ENCODE data around the gene GGA3. TPM values are rescaled to one million over a fixed set of nuclear protein-coding genes. Genes with fewer than 3 reads are reported as not detected.

The GGA3 gene
- total and polyA plus RNA-seq, 8 donors = 9.5 to 94.5 (median 27.2) TPM

- TF ChIP-seq EP300 (IDR thresholded peaks at IDR 0.05) (no peak), CTCF (IDR thresholded peaks at IDR 0.05) (peak in 1 of 7 experiments; percentile 8)
- Histone ChIP-seq H3K36me3 (peaks cover 0 to 18% (median 15%) of the 10 kb centered on the region in 4 donors), H3K27me3 (no peaks in the 10 kb centered on the region), H3K27ac (peak overlapping the region; percentile 87 to 97 (median 95)), H3K4me1 (peaks cover 4 to 27% (median 17%) of the 10 kb centered on the region in 4 donors), H3K9me3 (no peaks in the 10 kb centered on the region), H3K4me3 (peak overlapping the region; percentile 61 to 82 (median 73))
- 2 to 14% (median 6%) methylated on average over 26 of the region's 26 CpGs for WGBS, 5 donors
- peak; percentile 67 to 84 for DNase-seq
- intact Hi-C loops (cut with DNase I; ENCODE audit: low total_unique reads) = no loop called here
Observed at GRCh38 chr17:75289832-75290337, 28.5 kb upstream of the GGA3 start.

- TF ChIP-seq EP300 (IDR thresholded peaks at IDR 0.05) (no peak), POLR2A (IDR thresholded peaks at IDR 0.05) (peak in 2 of 4 donors; percentile 84 to 91), POLR2AphosphoS5 (IDR thresholded peaks at IDR 0.05) (peak; percentile 69 to 96 (median 96))
- DNase-seq = peak; percentile 99 to 100
- Histone ChIP-seq H3K9me3 (no peaks in the 10 kb centered on the region), H3K36me3 (peaks cover 0 to 22% (median 17%) of the 10 kb centered on the region in 4 donors), H3K27me3 (no peaks in the 10 kb centered on the region), H3K4me3 (peak within 1 kb of the TSS; percentile 61 to 82 (median 73)), H3K27ac (peak within 1 kb of the TSS; percentile 87 to 97 (median 95)), H3K4me1 (peaks cover 4 to 27% (median 17%) of the 10 kb centered on the region in 4 donors)
- intact Hi-C loops (cut with DNase I; ENCODE audit: low total_unique reads) = no loop called here
- WGBS, 5 donors = 0 to 1% (median 0%) methylated on average over 35 to 65 of the region's 65 CpGs
Observed at GRCh38 chr17:75289115-75289831, 27.9 kb upstream of the GGA3 start, which contains the start of gene SLC25A19. Gene SLC25A19 (minus strand): TSS chr17:75289433. CDS start chr17:75286764, 2,669 bp downstream.

- H3K27me3 ChIP-seq = no peaks in the 10 kb centered on the region
- H3K36me3 ChIP-seq = peaks cover 0 to 27% (median 17%) of the 10 kb centered on the region in 4 donors
- intact Hi-C loops (cut with DNase I; ENCODE audit: low total_unique reads) = no loop called here
- no peaks in the 10 kb centered on the region for H3K9me3 ChIP-seq
- no peak for TF ChIP-seq CTCF (IDR thresholded peaks at IDR 0.05)
- TF ChIP-seq POLR2AphosphoS5 (IDR thresholded peaks at IDR 0.05) = no peak
- no peak for TF ChIP-seq POLR2A (IDR thresholded peaks at IDR 0.05)
- TF ChIP-seq EP300 (IDR thresholded peaks at IDR 0.05) = no peak
- H3K4me3 ChIP-seq = peak overlapping the region; percentile 61 to 82 (median 73)
- peaks cover 4 to 27% (median 17%) of the 10 kb centered on the region in 4 donors for H3K4me1 ChIP-seq
- peak overlapping the region; percentile 83 to 97 (median 95) for H3K27ac ChIP-seq
- peak in 1 of 2 donors; percentile 46 for DNase-seq
- WGBS, 5 donors = 0 to 1% (median 1%) methylated on average over 12 to 14 of the region's 14 CpGs
Observed at GRCh38 chr17:75288770-75289114, 27.3 kb upstream of the GGA3 start.

GRCh38 chr17:75288359-75288758 is 27.0 kb upstream of the GGA3 start:
- Histone ChIP-seq H3K4me3 (peak overlapping the region; percentile 61 to 82 (median 73)), H3K27me3 (no peaks in the 10 kb centered on the region), H3K36me3 (peaks cover 0 to 31% (median 19%) of the 10 kb centered on the region in 4 donors), H3K27ac (peak overlapping the region in 4 of 5 donors; percentile 87 to 97 (median 96)), H3K4me1 (peaks cover 4 to 27% (median 17%) of the 10 kb centered on the region in 4 donors), H3K9me3 (no peaks in the 10 kb centered on the region)
- 9 to 26% (median 15%) methylated on average over 2 of the region's 2 CpGs for WGBS, 5 donors
- intact Hi-C loops (cut with DNase I; ENCODE audit: low total_unique reads) = no loop called here
- TF ChIP-seq CTCF (IDR thresholded peaks at IDR 0.05) (no peak), POLR2AphosphoS5 (IDR thresholded peaks at IDR 0.05) (no peak), EP300 (IDR thresholded peaks at IDR 0.05) (no peak), POLR2A (IDR thresholded peaks at IDR 0.05) (no peak)
- DNase-seq = no peak

Measured in stomach (tissue), 9 donors.